Measurements from ENCODE around the gene GAPDH.
A peak's percentile ranks its signal among the peaks of the same experiment; 100 is the strongest.
"Not testable (repeated sequence)": the region's sequence is repeated elsewhere in the genome, so short reads cannot be mapped to it uniquely, and the experiment has no call there.

The GAPDH gene

GRCh38 chr12:6541371-6542165 is 7.3 kb downstream of the GAPDH start:
- DNase-seq (ENCODE audit: insufficient read length, low spot score) (no peak), FAIRE-seq (no peak)

GRCh38 chr12:6542209-6543009 is 8.1 kb downstream of the GAPDH start:
- DNase-seq (ENCODE audit: insufficient read length, low spot score) (no peak), FAIRE-seq (no peak)

GRCh38 chr12:6546016-6546415 is 11.7 kb downstream of the GAPDH start:
- DNase-seq (ENCODE audit: insufficient read length, low spot score) (no peak), FAIRE-seq (no peak)

- DNase-seq (ENCODE audit: insufficient read length, low spot score) (no peak), FAIRE-seq (no peak)
Measured at GRCh38 chr12:6547566-6547965, 13.2 kb downstream of the GAPDH start.

GRCh38 chr12:6547987-6548386 is 13.7 kb downstream of the GAPDH start:
- no peak for DNase-seq (ENCODE audit: insufficient read length, low spot score)
- FAIRE-seq = no peak

- no peak for FAIRE-seq
Measured at GRCh38 chr12:6548556-6548955, 14.2 kb downstream of the GAPDH start.

GRCh38 chr12:6548966-6549683 is 14.8 kb downstream of the GAPDH start:
- FAIRE-seq (no peak), DNase-seq (ENCODE audit: insufficient read length, low spot score) (no peak)

More at GRCh38 chr12:6548556-6548955, 14.2 kb downstream of the GAPDH start:
- no peak for DNase-seq (ENCODE audit: insufficient read length, low spot score)

GRCh38 chr12:6549684-6550151 is 15.4 kb downstream of the GAPDH start:
- no peak for FAIRE-seq
- no peak for DNase-seq (ENCODE audit: insufficient read length, low spot score)

- FAIRE-seq = no peak
- no peak for DNase-seq (ENCODE audit: insufficient read length, low spot score)
Measured at GRCh38 chr12:6550294-6551062, 16.2 kb downstream of the GAPDH start.

GRCh38 chr12:6551063-6551461 is 16.7 kb downstream of the GAPDH start:
- DNase-seq (ENCODE audit: insufficient read length, low spot score) (no peak), FAIRE-seq (no peak)

- no peak for DNase-seq (ENCODE audit: insufficient read length, low spot score)
- no peak for FAIRE-seq
Measured at GRCh38 chr12:6551496-6552139, 17.3 kb downstream of the GAPDH start.

- FAIRE-seq = no peak
- DNase-seq (ENCODE audit: insufficient read length, low spot score) = no peak
Measured at GRCh38 chr12:6552140-6552551, 17.8 kb downstream of the GAPDH start.

GRCh38 chr12:6553051-6553868 is 18.9 kb downstream of the GAPDH start:
- FAIRE-seq (peak; percentile 21), DNase-seq (ENCODE audit: insufficient read length, low spot score) (no peak)

- peak; percentile 95 for FAIRE-seq
- peak; percentile 89 for DNase-seq (ENCODE audit: insufficient read length, low spot score)
Measured at GRCh38 chr12:6554168-6555017, 20.1 kb downstream of the GAPDH start.

- no peak for FAIRE-seq
- no peak for DNase-seq (ENCODE audit: insufficient read length, low spot score)
Measured at GRCh38 chr12:6555018-6555691, 20.8 kb downstream of the GAPDH start.

GRCh38 chr12:6556496-6556817 is 22.1 kb downstream of the GAPDH start:
- not testable (repeated sequence) for FAIRE-seq; DNase-seq (ENCODE audit: insufficient read length, low spot score)

- DNase-seq (ENCODE audit: insufficient read length, low spot score) = no peak
- FAIRE-seq = no peak
Measured at GRCh38 chr12:6556857-6557256, 22.5 kb downstream of the GAPDH start.
